ENCODE results near the gene CPSF3. TPM values are rescaled to one million over a fixed set of nuclear protein-coding genes. Genes with fewer than 3 reads are reported as not detected.

Gene CPSF3
- total RNA-seq, 1 donor from 2014 or later = 91.2 TPM

GRCh38 chr2:9405636-9406035, 17.8 kb upstream of the CPSF3 start:
- DNase-seq (ENCODE audit: low read depth) = no peak
- no peak for TF ChIP-seq CTCF (conservative IDR thresholded peaks at IDR 0.05; ENCODE audit: low read depth, low read length)
- no peak overlapping the region for H3K4me3 ChIP-seq (ENCODE audit: low read depth, low read length)

- no peak for TF ChIP-seq CTCF (conservative IDR thresholded peaks at IDR 0.05; ENCODE audit: low read depth, low read length)
- DNase-seq (ENCODE audit: low read depth) = no peak
- no peak overlapping the region for H3K4me3 ChIP-seq (ENCODE audit: low read depth, low read length)
Measured at GRCh38 chr2:9406529-9407362, 16.7 kb upstream of the CPSF3 start.

- TF ChIP-seq CTCF (conservative IDR thresholded peaks at IDR 0.05; ENCODE audit: low read depth, low read length) = no peak
- no peak overlapping the region for H3K4me3 ChIP-seq (ENCODE audit: low read depth, low read length)
- DNase-seq (ENCODE audit: low read depth) = no peak
Measured at GRCh38 chr2:9407363-9407811, 16.1 kb upstream of the CPSF3 start.

- TF ChIP-seq CTCF (conservative IDR thresholded peaks at IDR 0.05; ENCODE audit: low read depth, low read length) = no peak
- no peak for DNase-seq (ENCODE audit: low read depth)
- no peak overlapping the region for H3K4me3 ChIP-seq (ENCODE audit: low read depth, low read length)
Measured at GRCh38 chr2:9408641-9409151, 14.8 kb upstream of the CPSF3 start.

- H3K4me3 ChIP-seq (ENCODE audit: low read depth, low read length) = no peak overlapping the region
- no peak for DNase-seq (ENCODE audit: low read depth)
- TF ChIP-seq CTCF (conservative IDR thresholded peaks at IDR 0.05; ENCODE audit: low read depth, low read length) = no peak
Measured at GRCh38 chr2:9410108-9410507, 13.3 kb upstream of the CPSF3 start.

- no peak overlapping the region for H3K4me3 ChIP-seq (ENCODE audit: low read depth, low read length)
- TF ChIP-seq CTCF (conservative IDR thresholded peaks at IDR 0.05; ENCODE audit: low read depth, low read length) = no peak
- no peak for DNase-seq (ENCODE audit: low read depth)
Measured at GRCh38 chr2:9412781-9413180, 10.7 kb upstream of the CPSF3 start.

All from epithelial cell of proximal tubule (primary cell).